GM12801 (cell line): Measurements from ENCODE around the gene GPRC5B.

Experiments
- CTCF ChIP-seq: IDR thresholded peaks from one replicate; pipeline ENCODE4 v1.5.1; 2011; ENCODE audit warnings: control low read depth; ENCODE audit not compliant: insufficient read length; ENCODE audit errors: extremely low read depth

Gene GPRC5B

DNA sequence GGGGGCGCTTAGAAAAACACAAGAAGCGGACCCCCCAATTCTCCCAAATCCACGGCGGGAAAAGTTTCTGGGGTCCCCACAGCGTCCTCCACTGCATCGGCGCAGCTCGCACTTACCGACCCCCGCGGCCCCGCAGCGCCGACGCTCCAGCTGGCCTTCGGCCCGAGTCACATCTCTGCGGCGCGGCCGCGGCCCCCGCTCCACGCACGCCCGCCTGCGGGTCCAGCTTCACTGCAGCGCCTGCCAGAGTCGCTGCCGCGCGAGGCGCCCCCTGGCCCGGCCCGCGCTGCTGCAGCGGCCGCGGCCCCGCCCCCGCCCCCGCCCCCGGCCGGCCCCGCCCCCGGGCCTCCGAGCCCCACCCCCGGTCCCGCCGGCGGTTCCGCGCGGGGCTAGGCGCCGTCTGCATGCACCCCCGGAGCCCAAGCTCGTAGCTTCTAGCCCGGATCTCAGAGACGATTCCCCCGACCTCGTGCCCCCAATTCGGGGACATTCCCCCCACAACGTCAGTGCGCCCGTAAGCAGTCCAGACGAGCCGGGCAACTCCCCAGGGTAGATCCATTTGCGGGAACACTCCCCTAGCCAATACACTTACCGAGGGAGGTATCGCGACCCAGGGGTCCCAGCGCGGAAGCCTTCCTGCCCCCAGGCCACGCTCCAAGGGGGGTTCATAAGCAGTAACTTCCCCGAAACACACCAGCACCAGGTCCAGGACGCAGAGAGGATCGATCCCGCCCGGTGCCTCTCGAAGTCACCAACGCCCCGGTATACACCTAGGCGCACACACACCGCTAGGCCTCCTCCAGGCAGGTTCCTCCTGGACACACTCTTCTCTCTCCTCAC, at the start of gene GPRC5B:
TSS of gene GPRC5B (minus strand) at position 238 of the 840 bp plus-strand sequence. CDS start 12,003 bp downstream, outside the sequence.
- TF ChIP-seq CTCF = no peak

DNA sequence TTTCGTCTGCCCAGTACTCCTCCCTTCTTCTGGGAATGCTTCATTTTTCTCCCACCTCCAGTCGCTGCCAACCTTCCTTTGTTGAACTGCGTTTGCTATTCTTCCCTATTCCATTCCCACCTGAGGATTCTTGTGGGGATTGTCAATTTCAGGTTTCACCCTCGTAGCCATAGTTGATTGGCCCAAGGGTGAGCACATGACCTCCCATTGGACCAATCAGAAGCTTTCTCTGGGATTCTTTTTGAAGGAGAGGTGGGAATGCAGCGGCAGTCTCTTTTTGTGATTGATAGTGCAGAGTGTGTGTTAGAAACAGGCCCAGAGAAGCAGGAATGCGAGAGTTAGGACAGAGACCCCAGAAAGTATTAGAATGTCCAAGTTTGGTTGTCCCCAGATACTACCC, 49.1 kb upstream of the GPRC5B start:
- TF ChIP-seq CTCF = no peak

DNA sequence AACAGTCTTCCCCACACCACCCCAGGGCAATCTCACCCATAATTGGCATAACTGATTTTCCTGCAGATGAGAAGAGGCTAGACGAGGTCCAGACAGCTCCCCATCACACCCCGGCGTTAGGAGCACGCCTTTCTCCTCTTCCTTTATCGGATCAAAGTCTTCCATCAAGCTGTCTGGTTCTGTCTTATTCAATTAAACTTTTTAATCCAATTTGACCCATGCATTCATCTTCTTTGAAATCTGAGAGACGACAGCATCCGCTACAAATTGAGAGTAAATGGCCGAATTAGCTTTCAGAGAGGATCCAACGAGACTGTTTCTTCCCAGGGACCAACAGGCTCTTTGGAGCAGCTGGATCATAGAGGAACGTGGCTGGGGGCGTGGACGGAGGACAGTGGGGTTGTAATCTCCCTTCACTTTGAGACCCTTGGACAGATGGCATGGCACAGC, 44.4 kb upstream of the GPRC5B start:
- TF ChIP-seq CTCF = no peak

GRCh38 chr16:19928432-19928831, 43.8 kb upstream of the GPRC5B start:
- TF ChIP-seq CTCF = no peak

DNA sequence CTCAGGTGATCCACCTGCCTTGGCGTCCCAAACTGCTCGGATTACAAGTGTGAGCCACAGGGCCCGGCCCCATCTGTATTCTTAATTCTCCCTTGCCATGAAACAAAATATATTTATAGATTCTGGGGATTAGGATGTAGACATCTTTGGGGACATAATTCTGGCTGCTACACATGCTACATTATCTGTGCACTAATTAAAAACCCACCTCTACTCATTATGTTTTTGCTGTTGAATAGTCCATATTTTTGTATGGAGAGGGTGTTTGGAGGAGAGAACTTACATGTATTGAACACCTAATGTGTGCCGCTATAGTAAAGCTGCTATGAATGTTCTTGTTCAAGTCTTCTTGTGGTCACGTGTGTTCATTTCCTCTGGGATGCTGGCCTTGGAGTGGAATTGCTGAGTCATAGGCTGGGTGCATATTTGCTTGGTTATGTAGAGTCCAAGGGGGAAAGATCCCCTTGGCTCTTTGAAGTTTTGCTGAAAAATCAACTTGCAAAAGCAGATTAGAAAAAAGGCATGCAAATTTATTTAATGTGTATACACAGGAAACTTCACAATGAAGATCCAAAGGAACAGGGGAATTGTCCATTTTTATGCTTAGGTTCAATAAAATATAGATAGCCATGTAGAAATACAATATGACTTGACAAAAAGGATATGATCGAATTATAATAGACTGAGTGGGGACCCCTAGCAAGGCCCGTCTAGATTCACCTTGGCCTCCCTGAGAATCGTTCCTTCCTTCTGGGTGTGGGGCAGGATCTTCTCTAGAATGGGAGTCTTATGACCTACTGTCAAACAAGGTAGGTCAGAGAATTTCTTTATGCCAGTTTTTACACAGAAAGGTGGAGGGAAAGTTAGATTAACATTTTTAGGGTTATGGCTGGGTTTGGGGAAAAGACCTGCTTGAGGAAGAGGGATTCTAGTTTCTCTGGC, 42.1 kb upstream of the GPRC5B start:
- no peak for TF ChIP-seq CTCF

DNA sequence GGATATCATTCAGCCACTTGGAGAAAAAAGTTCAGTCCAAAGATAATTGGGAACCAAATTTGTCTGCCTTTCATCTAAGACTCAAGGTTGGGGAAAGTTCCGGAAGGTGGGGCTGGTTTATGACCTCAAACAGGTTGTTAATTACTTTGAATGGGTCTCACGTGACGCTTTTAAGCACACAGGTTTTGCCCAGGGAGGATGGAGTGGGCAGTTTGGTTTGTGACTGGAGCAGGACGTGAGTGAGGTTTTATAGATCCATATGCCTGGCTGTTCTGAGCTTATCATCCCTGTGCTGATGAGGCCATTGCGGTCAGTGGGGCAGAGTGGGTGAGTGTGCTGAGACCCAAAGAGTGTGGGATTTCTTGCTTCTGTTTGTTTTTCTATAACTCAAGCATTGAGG, 38.7 kb upstream of the GPRC5B start:
- no peak for TF ChIP-seq CTCF

DNA sequence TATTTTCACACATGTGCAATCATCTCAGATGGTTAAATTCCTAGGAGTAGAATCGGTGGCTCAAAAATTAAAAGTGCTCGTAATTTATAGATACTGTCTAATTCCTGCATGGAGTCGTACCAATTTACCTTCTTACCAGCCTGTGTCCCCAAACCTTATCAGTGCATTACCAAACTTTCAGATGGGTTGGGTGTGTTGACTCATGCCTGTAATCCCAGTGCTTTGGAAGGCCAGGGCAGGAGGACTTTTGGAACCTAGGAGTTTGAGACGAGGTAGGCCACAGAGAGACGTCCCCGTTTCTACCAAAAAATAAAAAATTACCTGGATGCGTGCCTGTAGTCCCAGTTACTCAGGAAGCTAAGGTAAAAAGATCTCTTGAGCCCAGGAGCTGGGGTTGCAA, 34.5 kb upstream of the GPRC5B start:
- no peak for TF ChIP-seq CTCF
